HUES48 (cell line): ENCODE measurements around the gene SPTAN1.

Source experiments
- H3K27ac ChIP-seq: one replicate; pipeline ENCODE4 v1.7.0; 2013; ENCODE audit warnings: low read depth, low read length, inconsistent platforms
- H3K27me3 ChIP-seq: 2 replicates; pipeline ENCODE4 v1.6.1; 2013; ENCODE audit warnings: mild to moderate bottlenecking, low read length; ENCODE audit not compliant: control insufficient read depth, insufficient read depth
- H3K36me3 ChIP-seq: 2 replicates; pipeline ENCODE4 v1.6.1; 2013; ENCODE audit warnings: low read length; ENCODE audit not compliant: control insufficient read depth, insufficient read depth
- H3K4me1 ChIP-seq: 2 replicates; pipeline ENCODE4 v1.6.1; 2013; ENCODE audit warnings: mild to moderate bottlenecking, low read length; ENCODE audit not compliant: control insufficient read depth, insufficient read depth
- H3K4me3 ChIP-seq: 2 replicates; pipeline ENCODE4 v1.5.1; 2013; ENCODE audit warnings: mild to moderate bottlenecking, low read depth, low read length
- H3K9ac ChIP-seq: 2 replicates; pipeline ENCODE4 v1.6.1; 2013; ENCODE audit warnings: mild to moderate bottlenecking, low read depth, low read length, moderate library complexity
- H3K9me3 ChIP-seq: 2 replicates; pipeline ENCODE4 v1.6.1; 2013; ENCODE audit warnings: low read length; ENCODE audit not compliant: control insufficient read depth, insufficient read depth

SPTAN1 gene

GRCh38 chr9:128625391-128626146 lies 73.2 kb downstream of the SPTAN1 start:
- Histone ChIP-seq H3K27me3 (no peaks in the 10 kb centered on the region), H3K4me1 (no peaks in the 10 kb centered on the region), H3K9ac (no peak overlapping the region), H3K36me3 (peaks cover 84% of the 10 kb centered on the region), H3K4me3 (no peak overlapping the region), H3K27ac (no peak overlapping the region), H3K9me3 (no peaks in the 10 kb centered on the region)

DNA sequence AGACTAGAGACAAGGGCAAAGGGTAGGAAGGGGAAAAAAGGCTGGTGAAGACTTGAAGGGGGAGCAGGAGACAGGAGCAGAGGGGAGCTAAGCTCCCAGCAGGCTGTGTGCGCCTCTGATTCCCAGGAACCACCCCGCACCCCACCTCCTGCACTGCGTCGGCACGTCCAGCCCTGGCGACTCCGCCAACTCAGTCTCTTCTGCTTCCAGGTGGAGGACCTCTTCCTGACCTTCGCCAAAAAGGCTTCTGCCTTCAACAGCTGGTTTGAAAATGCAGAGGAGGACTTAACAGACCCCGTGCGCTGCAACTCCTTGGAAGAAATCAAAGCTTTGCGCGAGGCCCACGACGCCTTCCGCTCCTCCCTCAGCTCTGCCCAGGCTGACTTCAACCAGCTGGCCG lies 73.8 kb downstream of the SPTAN1 start:
- H3K9me3 ChIP-seq, result no peaks in the 10 kb centered on the region
- H3K4me3 ChIP-seq, result no peak overlapping the region
- no peak overlapping the region for H3K9ac ChIP-seq
- H3K27ac ChIP-seq, result no peak overlapping the region
- peaks cover 80% of the 10 kb centered on the region for H3K36me3 ChIP-seq
- H3K27me3 ChIP-seq, result no peaks in the 10 kb centered on the region
- H3K4me1 ChIP-seq, result no peaks in the 10 kb centered on the region

DNA sequence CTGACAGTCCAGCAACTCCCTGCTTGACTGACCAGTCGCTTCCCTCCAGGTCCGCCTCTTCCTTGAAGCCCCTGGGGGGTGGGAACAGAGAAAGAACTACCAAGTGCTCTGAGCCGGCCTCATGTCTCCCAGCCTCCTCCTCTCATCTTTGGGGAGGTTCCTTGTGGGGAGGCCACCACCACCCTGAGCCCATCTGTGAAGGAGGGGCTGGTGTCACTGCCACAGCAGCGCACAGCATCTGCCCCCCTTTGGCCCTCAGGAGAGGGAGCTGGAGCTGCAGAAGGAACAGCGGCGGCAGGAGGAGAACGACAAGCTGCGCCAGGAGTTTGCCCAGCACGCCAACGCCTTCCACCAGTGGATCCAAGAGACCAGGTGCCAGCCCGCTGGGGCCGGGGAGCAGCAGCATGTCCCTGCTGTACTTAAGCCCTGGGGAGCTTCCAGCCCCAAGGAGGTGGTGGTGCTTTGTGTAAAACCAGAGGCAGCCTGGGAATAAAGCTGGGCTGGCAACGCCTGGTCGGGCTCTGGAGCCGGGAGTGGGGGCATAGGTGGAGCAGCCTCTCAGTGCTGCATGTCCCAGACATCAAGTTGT lies 74.8 kb downstream of the SPTAN1 start:
- H3K27me3 ChIP-seq, result no peaks in the 10 kb centered on the region
- H3K36me3 ChIP-seq, result peaks cover 81% of the 10 kb centered on the region
- no peaks in the 10 kb centered on the region for H3K9me3 ChIP-seq
- H3K4me1 ChIP-seq, result no peaks in the 10 kb centered on the region
- no peak overlapping the region for H3K4me3 ChIP-seq
- H3K27ac ChIP-seq, result no peak overlapping the region
- H3K9ac ChIP-seq, result no peak overlapping the region

- Histone ChIP-seq H3K27me3 (no peaks in the 10 kb centered on the region), H3K27ac (no peak overlapping the region), H3K9me3 (no peaks in the 10 kb centered on the region), H3K9ac (no peak overlapping the region), H3K36me3 (peaks cover 88% of the 10 kb centered on the region), H3K4me3 (no peak overlapping the region), H3K4me1 (no peaks in the 10 kb centered on the region)
Observed at GRCh38 chr9:128627906-128628305, 75.5 kb downstream of the SPTAN1 start.

DNA sequence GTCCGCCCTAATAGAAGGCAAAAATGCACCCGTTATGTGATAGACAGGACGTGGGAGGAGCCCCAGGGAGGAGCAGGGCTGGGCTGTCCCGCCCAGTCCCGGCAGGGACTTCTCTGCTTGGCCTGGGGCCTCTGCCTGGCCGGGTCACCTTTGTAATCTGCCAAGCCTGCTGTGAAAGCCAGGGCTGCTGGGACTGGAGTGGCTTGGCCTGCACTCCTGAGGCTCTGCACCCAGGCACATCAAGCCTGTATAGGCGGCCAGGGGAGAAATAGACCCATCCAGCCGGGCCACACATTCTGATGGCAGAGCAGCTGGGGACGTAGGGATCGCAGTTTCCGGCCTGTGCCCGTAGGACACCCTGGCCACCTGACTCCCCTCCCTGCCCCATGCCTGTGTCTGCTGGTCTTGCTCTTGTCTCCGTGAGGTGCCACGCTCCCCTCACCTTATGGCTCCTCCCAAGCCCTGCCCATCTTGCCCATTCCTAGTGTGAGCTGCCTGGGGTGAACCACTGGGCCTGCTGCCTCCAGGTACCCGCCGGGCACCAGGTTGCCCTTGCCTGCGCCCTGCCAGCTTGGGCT lies 76.2 kb downstream of the SPTAN1 start:
- Histone ChIP-seq H3K4me1 (no peaks in the 10 kb centered on the region), H3K9me3 (no peaks in the 10 kb centered on the region), H3K27me3 (no peaks in the 10 kb centered on the region), H3K4me3 (no peak overlapping the region), H3K36me3 (peaks cover 94% of the 10 kb centered on the region), H3K27ac (no peak overlapping the region), H3K9ac (no peak overlapping the region)

DNA sequence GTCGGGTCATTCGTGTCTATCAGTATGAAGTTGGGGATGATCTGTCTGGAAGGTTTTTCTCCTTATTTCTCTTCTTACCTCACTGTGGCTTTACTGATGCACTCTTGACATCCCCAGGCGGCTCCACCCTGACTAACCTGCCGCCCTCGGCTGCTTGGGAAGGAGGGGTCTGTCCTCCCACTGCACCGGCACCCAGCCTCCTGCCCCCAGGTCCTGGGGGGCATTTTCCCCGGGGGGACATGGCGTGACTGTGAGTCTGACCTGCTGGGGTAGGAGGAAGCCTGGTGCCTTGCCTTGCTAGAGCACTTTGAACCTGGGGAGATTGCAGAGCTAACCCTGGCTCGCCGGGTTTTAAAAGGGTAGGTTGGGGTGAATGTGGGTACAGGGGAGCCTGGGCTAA lies 76.7 kb downstream of the SPTAN1 start:
- no peak overlapping the region for H3K27ac ChIP-seq
- peaks cover 96% of the 10 kb centered on the region for H3K36me3 ChIP-seq
- H3K9ac ChIP-seq, result no peak overlapping the region
- H3K4me1 ChIP-seq, result no peaks in the 10 kb centered on the region
- H3K4me3 ChIP-seq, result no peak overlapping the region
- no peaks in the 10 kb centered on the region for H3K9me3 ChIP-seq
- no peaks in the 10 kb centered on the region for H3K27me3 ChIP-seq

- Histone ChIP-seq H3K4me1 (0 out of 2 replicates have a peak, but pooled peaks cover 2% of the 10 kb centered on the region), H3K9me3 (no peaks in the 10 kb centered on the region), H3K36me3 (peaks cover 96% of the 10 kb centered on the region), H3K9ac (no peak overlapping the region), H3K4me3 (no peak overlapping the region), H3K27me3 (no peaks in the 10 kb centered on the region), H3K27ac (no peak overlapping the region)
Observed at GRCh38 chr9:128629852-128630545, 77.6 kb downstream of the SPTAN1 start.

GRCh38 chr9:128631636-128632035 lies 79.2 kb downstream of the SPTAN1 start:
- Histone ChIP-seq H3K36me3 (peaks cover 80% of the 10 kb centered on the region), H3K4me1 (peaks cover 7% of the 10 kb centered on the region), H3K27ac (no peak overlapping the region), H3K9ac (no peak overlapping the region), H3K9me3 (no peaks in the 10 kb centered on the region), H3K4me3 (no peak overlapping the region), H3K27me3 (no peaks in the 10 kb centered on the region)

GRCh38 chr9:128632066-128632465 lies 79.7 kb downstream of the SPTAN1 start:
- no peaks in the 10 kb centered on the region for H3K9me3 ChIP-seq
- no peak overlapping the region for H3K27ac ChIP-seq
- H3K36me3 ChIP-seq, result peaks cover 78% of the 10 kb centered on the region

GRCh38 chr9:128632486-128632885 lies 80.1 kb downstream of the SPTAN1 start:
- H3K4me3 ChIP-seq, result no peak overlapping the region

More at GRCh38 chr9:128632066-128632465, 79.7 kb downstream of the SPTAN1 start:
- Histone ChIP-seq H3K27me3 (no peaks in the 10 kb centered on the region), H3K4me1 (peaks cover 7% of the 10 kb centered on the region), H3K4me3 (no peak overlapping the region), H3K9ac (no peak overlapping the region)

GRCh38 chr9:128633057-128633456 lies 80.7 kb downstream of the SPTAN1 start:
- Histone ChIP-seq H3K9me3 (no peaks in the 10 kb centered on the region), H3K36me3 (peaks cover 76% of the 10 kb centered on the region), H3K27ac (no peak overlapping the region), H3K9ac (no peak overlapping the region), H3K27me3 (no peaks in the 10 kb centered on the region), H3K4me3 (no peak overlapping the region), H3K4me1 (peaks cover 7% of the 10 kb centered on the region)

More at GRCh38 chr9:128632486-128632885, 80.1 kb downstream of the SPTAN1 start:
- Histone ChIP-seq H3K4me1 (peaks cover 7% of the 10 kb centered on the region), H3K9ac (no peak overlapping the region), H3K9me3 (no peaks in the 10 kb centered on the region), H3K27ac (no peak overlapping the region), H3K27me3 (no peaks in the 10 kb centered on the region), H3K36me3 (peaks cover 77% of the 10 kb centered on the region)
